ENCODE data around the gene DRP2.
"Not testable (repeated sequence)": the region's sequence is repeated elsewhere in the genome, so short reads cannot be mapped to it uniquely, and the experiment has no call there.

Gene DRP2

GRCh38 chrX:101231080-101231479 lies 11.5 kb downstream of the DRP2 start:
- in situ Hi-C loops (cut with HindIII; ENCODE audit: low sequenced_read_pairs) = no loop called here

DNA sequence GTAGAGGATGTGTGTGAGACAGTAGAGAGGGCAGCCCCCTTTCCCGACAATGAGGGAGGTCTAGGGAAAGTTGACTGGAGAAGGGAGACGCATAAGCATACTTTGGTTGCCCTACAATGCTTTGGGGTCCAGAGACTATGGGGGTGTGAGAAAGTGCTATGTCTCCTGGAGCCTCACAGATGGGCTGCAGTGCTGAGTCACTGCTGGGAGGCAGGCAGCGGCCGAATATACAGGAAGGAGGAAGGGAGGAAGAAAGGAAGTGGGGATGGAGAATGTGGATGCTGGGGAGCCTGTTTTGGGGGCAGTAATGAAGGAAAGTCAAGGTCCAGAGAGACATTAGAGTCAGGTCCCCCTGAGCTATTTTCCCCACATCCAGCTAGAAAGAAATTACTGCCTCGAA lies 12.7 kb downstream of the DRP2 start:
- in situ Hi-C loops (cut with HindIII; ENCODE audit: low sequenced_read_pairs) = no loop called here

DNA sequence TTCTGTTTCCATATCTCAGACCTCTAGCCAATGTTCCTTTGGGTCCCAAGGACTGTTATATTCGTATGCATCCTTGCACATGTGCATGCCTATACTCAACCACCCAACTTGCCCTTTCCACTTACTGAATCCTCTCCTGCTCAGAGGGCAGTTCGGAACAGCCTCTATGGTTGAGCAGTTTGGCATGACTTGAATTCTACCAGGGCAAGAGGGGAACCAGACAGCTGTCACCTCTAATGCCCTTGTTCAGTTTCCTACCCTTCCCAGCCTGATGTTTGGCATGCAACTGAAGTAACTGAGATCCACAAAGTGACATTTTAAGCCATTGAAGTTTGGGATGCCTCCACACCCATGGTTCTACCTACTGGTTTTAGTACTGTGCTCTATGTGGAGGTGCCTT lies 17.5 kb downstream of the DRP2 start:
- in situ Hi-C loops (cut with HindIII; ENCODE audit: low sequenced_read_pairs) = no loop called here

GRCh38 chrX:101241531-101241930 lies 21.9 kb downstream of the DRP2 start:
- in situ Hi-C loops (cut with HindIII; ENCODE audit: low sequenced_read_pairs) = no loop called here

DNA sequence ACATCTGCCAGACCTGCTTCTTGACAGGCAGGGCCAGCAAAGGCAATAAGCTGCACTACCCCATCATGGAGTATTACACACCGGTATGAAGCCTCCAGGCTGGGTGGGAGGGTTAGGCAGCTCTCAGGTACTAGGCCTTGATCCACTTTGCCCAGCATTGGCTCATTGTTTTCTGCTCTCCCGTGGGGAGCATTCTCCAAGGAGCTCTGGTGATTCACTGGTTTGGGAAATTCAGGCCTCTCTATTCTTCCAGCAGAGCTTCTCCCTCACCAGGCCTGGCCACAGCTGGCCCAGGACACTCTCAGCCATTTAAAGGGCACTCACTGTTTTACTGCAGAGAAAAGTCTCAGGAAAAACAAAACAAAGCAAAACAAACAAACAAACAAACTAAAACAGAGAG lies 33.0 kb downstream of the DRP2 start:
- in situ Hi-C loops (cut with HindIII; ENCODE audit: low sequenced_read_pairs) = no loop called here

- in situ Hi-C loops (cut with HindIII; ENCODE audit: low sequenced_read_pairs) = no loop called here
These were observed 38.1 kb downstream of the DRP2 start for GRCh38 chrX:101257448-101258258.

GRCh38 chrX:101258259-101258581 lies 38.6 kb downstream of the DRP2 start:
- in situ Hi-C loops (cut with HindIII; ENCODE audit: low sequenced_read_pairs) = no loop called here

DNA sequence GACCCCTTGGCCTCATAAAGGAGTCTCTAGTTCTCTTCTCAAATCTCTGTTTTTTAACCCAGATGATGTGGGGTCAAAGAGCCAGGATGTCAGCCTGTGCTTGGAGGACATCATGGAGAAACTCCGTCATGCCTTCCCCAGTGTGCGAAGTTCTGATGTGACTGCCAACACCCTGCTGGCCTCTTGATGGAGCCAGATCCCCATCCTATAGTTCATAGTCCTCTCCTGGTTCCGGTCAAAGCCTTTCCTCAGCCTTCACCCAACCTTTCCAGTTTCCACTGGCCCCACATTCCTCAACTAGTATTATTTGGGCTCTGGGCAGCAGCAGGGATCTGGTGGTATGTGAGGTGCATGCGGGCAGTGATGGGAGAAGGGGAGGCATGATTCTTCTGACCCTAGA lies 40.8 kb downstream of the DRP2 start:
- in situ Hi-C loops (cut with HindIII; ENCODE audit: low sequenced_read_pairs) = no loop called here

- in situ Hi-C loops (cut with HindIII; ENCODE audit: low sequenced_read_pairs) = no loop called here
These were observed 43.0 kb downstream of the DRP2 start for GRCh38 chrX:101262590-101262989.

GRCh38 chrX:101263766-101264165 lies 44.2 kb downstream of the DRP2 start:
- in situ Hi-C loops (cut with HindIII; ENCODE audit: low sequenced_read_pairs) = no loop called here

GRCh38 chrX:101265869-101266428 lies 46.4 kb downstream of the DRP2 start:
- in situ Hi-C loops (cut with HindIII; ENCODE audit: low sequenced_read_pairs) = no loop called here

- in situ Hi-C loops (cut with HindIII; ENCODE audit: low sequenced_read_pairs) = no loop called here
These were observed 54.6 kb downstream of the DRP2 start for GRCh38 chrX:101274198-101274597.

- in situ Hi-C loops (cut with HindIII; ENCODE audit: low sequenced_read_pairs) = no loop called here
These were observed 56.7 kb downstream of the DRP2 start for GRCh38 chrX:101276238-101276637.

DNA sequence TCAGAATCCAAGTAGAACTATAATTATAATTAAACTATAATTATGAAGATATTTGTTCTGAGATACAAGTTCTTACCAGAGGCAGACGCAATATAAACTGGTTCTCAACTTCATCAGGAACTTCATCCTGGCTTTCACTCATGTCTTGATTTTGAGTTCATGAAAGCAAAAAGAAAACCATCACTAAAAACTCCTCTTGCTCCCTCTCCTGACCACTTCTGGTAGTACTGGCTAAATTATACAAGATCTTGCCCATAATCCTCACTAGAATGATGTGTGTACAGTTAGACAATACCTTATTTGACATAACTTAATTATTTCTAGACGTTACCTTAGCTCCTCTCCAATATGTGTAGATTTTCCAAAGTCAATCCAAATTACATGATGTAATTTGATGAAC lies 67.8 kb downstream of the DRP2 start:
- in situ Hi-C loops (cut with HindIII; ENCODE audit: low sequenced_read_pairs) = no loop called here

- in situ Hi-C loops (cut with HindIII; ENCODE audit: low sequenced_read_pairs) = no loop called here
These were observed 71.5 kb downstream of the DRP2 start, which contains the start of gene TAF7L for GRCh38 chrX:101290957-101291603. TSS of gene TAF7L (minus strand) at chrX:101291334. CDS start at chrX:101287543, 3,791 bp downstream.

DNA sequence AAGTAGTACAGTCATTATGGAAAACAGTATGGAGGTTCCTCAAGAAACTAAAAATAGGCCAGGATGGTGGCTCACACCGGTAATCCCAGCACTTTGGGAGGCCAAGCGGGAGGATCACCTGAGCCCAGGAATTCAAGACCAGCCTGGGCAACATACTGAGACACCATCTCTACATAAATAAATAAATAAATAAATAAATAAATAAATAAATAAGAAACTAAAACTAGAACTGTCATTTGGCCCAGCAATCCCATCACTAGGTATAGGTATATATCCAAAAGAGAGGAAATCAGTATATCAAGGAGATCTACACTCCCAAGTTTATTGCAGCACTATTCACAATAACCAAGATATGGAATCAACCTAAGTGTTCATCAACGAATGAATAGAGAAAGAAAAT lies 76.0 kb downstream of the DRP2 start:
- in situ Hi-C loops (cut with HindIII; ENCODE audit: low sequenced_read_pairs) = not testable (repeated sequence)

DNA sequence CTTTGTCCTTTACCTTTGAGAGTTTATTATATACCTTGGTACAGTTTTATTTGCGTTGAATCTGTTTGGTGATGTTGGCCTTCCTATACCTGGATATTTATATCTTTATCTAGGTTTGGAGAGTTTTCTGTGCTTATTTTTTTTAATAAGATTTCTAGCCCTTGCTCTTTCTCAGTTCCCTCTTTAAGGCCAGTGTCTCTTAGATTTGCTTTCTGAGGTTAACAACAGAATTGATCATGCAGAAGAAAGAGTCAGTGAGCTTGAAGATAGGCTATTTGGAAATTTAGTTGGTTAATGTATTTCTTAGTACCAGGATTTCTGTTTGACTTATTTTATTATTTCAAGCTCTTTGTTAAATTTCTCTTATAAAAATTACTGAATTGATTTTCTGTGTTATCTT lies 84.2 kb downstream of the DRP2 start:
- in situ Hi-C loops (cut with HindIII; ENCODE audit: low sequenced_read_pairs) = no loop called here
